ENCODE data around the gene LGR4.

The LGR4 gene

DNA sequence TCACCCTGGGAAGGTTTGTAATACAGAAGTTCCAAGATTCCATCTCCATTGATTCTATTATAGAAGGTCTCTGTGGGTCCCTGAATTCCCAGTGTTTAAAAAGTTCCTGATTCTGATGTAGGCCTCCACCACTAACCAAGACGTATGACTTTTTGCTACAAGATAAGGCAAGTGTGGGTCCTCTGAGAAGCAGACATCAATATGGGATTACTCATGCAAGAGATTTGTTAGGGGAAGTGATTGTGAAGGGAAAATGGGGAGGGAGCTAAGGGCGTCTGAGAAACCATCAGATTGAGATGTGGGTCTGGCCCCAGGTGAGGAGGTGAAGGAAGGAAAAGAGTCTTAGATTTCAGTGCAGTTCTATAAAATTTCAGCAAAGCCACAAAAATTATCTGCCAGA lies 10.2 kb upstream of the LGR4 start:
- DNase-seq: no peak

DNA sequence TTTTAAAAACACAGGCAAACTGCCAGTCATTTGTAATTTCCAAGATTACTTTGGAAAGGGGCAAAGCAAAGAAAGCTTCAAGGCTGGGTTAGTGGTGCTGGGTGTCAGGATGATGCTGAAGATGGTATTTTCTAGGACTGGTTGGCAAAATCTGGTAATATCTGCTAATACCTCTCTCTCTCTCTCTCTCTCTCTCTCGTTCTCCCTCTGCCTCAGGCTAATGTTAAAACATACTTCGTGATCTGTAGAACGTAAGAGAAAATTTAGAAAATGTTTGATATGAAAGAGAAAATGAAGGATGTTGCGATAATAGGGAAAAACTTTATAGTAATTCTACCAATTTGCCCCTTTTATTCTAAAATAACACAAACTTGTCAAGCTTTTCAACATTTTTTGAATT lies 9.4 kb upstream of the LGR4 start:
- no peak for DNase-seq

DNA sequence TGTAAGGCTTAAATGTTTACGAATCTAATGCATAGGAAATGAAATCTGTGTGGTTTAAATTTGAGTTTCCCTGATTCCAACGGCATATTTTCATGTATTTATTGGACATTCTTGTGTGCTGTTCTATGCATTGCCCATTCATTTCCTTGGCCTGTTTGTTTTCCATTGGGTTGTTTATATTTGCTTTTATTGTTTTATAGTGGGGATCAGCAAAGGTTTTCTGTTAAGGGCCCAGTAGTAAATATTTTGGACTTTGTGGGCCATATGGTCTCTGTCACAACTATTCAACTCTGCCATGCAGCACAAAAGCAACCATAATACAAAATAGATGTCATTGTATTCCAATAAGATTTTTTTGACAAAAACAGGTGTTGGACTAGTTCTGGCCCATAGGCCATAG lies 5.2 kb upstream of the LGR4 start:
- no peak for DNase-seq

DNA sequence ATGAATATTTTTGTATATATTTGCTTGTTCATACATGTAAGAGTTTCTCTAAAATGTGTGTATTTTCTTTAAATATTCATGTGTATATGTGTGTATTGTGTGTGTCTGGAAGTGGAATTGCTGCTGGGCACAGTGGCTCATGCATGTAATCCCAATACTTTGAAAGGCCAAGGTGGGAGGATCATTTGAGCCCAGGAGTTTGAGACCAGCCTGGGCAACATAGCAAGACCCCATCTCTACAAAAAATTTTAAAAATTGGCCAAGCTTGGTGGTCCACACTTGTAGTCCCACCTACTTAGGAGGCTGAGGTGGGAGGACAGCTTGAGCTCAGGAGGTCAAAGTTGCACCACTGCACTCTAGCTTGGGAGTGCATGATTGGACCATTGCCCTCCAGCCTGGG lies 4.7 kb upstream of the LGR4 start:
- DNase-seq: no peak

DNA sequence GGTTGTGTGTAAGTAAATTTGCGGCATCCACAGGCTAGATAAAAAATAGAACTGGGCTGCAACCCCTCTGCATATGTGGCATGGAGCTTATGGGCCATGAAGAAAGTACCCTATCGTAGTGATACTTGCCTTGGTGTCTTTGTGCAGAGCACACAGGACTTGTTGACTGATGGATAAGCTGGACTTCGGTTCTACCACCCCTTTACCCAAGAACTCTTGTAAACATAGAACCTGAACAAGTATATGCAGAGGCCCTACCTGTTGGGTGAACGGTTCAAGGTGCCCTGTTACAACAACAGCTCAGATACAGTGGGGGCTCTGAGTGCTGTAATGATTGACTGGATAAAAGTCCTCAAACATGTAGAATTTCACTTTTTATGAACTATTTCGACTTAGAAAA lies 3.0 kb upstream of the LGR4 start:
- DNase-seq: no peak

DNA sequence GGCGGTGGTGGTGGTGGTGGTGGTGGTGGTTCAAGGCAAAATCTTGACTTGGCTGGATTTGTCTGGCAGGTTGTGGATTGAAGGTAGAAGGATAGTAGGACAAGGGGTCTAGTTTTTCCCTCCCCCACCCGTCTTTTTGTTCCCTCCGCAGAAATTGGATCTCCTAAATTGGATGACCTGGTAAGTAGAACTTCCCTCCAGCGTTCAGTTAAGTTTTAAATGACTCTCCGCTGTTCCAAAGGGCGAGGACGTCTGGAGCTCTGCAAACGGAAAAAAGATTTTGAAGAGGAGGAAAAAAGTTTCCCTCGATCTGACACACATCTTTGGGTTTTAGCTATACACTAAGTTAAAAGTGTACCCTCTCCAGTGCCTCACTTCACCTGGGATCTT lies 422 bp upstream of the LGR4 start:
- DNase-seq: no peak

DNA sequence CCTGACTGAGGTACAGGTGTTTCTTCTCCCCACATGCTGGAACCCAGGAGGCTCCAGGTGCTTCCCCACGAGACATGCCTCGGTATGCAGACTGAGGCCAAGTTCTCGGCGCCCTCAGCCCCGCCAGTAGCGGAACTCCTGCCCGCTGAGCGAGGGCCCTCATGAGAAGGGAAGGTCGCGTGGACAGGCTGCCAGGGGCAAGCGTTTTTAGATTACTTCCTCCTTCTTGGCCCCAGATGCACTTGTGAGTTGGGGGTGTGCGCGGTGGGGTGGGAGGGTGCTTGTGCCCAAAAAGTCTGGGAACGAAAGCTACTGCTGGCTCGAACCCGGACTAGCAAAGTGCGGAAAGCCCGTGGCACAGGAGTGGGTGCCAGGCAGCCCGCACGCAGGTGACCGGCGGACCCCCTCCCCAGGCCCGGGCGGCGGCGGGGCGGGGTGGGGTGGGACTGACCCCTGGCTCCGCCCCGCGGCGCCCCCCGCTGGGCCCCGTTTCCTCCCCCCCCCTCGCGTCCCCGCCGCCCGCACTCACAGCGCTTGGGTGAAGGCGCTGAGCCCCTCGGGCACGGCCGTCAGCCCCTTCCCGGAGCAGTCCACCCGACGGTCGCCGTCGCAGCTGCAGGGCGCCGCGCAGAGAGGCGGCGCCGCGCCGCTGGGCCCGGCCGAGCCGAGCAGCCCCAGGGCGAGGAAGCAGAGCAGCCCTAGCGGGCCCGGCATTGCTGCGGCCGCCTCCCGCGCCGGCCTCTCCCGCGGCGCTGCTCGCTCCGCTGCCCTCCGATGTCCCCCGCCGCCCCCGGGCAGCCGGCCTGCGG lies 797 bp downstream of the LGR4 start:
- DNase-seq: no peak

DNA sequence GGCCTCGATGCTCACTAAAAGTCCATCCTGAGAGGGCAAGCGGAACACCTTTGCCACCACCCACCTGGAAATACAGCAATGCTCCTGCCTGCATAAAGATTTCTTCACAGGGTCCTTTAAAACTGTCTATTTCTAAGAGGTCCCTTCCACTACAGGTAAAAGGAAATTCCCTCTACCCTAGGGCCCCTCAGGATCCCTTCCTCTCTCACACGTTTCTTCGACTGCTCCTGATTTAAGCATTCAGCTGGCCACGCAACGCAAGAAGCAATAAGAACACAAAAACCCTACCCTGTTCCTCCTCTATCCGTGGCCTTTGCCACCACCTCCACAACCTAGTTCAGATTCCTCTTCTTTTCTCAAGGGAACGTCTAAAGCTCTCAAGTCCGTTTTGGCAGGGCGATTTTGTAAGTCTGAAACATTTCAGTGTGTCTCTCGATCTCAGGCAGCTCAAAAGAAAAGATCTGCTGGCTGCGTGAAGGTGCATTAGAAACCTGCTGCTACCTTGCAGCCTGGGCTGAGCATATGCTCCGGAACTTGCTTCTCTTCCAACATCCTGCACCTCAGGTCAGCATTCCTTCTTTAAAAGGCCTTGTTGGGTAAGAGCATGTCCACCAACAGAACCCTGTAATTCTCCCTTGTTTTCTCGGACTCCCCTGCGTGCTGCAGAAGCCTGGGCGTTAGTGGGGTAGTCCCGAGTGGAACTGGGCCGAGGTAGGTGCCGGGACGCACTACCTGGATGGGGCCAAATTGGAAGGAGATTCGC lies 1.6 kb downstream of the LGR4 start:
- DNase-seq: no peak

DNA sequence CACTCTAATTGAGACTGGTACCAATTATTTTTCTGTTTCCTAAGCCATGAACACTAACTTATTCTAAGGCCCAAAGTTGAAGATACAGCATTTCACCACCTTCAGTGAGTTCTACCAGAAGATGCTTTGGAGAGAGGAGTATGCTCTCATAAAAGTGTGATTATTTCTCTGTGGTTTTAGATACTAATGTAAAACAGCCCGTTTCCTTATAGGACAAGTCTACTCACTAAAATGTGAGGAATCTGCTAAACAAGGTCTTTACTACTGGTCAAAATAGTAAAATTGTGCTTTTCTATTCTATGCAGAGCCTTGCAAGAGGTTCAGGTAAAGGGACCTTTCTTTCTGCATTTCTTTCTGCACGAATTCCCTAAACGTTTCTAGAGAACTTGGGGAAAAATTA lies 2.4 kb downstream of the LGR4 start:
- peak; percentile 24 for DNase-seq

DNA sequence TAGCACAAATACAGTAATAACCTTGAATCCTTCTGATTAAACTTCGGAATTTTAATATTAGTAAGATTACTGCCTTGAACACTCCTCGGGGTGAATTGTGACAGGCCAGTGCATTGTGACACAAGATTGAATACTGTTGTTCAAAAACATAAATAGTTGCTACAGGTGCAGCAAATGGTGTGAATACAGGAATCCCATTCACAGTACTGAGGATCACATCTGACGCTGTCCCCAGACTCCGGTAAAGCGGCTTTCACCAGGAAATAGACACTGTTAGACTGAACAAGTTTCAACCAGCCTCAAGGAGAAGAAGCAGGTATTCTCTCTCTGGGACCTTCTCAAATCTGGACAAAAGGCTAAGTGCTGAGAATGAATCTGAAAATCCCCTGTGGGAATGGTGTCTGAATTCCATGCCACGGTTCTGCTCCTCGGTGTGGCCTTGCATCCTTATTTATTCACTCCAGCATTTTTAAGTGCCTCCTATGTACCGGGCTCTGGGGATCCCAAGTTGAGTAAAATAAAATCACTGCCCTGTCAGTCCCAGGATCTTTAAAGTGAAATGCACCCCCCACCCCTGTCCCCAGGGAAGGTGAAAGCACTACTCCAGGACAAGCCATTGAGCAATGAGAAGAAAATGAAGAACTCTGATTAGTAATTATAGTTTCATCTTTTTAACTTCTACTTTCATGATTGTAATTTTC lies 3.4 kb downstream of the LGR4 start:
- no peak for DNase-seq

DNA sequence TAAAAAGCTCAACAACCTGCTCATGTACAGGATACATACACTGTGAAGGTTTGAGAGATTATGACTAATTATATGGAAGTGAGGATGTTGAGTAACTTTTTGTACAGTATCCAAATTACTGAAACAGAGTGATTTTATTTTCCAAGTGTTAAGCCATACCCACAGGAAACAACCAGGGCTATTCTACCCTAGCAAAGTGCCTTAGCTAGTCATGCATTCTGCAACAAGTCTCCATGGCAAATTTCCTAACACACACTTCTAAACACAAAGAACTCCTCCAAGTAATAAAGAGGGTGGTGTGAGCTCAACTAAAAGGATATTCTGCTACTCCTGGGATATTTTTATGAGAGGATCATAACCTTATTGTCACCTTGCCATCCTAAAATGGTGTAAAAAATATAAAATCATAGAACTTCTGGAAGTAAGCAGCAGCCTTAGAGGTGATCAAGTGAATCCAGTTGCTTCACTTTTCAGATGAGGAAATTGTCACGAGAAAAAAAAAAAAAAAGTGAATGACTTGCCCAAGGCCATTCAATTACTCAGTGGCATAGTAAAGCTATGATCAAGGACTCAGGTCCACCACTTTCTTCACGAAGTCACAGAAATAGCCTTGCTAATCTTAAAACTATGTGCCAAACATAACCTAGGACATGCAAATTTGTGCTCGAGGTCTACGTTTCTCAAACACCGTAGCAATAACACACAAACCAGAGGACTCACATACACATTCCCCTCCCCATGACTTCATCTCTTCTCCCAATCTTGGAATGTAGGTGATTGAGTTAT lies 4.2 kb downstream of the LGR4 start:
- peak; percentile 77 for DNase-seq

DNA sequence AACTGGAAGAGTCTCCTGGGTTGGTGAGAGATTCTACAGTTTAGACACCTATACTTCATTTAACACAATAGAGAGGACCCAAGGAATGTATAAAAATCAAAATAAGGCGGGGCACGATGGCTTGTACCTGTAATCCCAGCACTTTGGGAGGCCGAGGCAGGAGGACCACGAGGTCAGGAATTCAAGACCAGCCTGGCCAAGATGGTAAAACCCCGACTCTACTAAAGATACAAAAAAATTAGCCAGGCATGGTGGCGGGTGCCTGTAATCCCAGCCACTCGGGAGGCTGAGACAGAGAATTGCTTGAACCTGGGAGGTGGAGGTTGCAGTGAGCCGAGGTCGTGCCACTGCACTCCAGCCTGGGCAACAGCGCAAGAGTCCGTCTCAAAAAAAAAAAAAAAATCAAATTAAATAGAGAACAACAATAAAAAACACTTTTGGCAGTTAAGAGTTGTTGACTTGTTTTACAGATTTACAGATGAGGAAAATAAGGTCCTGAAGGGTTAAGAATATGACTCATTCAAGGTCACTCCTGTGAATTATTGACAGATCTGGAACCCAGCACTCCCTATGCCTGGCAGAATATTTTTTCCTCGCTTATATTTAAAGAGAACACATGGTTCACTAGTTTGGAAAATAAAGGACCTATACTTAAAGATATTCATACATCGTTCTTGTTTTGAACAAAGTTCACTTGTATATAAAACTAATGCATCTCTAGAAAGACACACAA lies 5.2 kb downstream of the LGR4 start:
- DNase-seq: no peak

DNA sequence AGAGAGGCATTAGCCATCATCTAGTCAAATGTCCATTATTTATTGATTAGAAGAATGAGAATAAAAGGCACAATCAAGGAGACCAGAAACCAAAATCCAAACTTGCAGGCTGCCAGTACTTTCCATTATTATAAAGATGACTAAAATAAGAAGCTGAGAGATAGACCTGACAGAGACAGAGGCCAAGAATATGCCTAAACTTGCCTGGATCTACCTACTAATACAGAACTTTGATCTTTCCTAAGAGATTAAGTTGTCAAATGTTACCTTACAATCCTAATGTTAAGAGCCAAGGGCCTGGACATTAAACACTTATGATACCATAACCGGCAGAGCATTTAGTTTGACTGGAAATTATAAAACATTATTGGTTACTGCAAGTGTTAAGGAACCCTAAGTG lies 6.2 kb downstream of the LGR4 start:
- no peak for DNase-seq

DNA sequence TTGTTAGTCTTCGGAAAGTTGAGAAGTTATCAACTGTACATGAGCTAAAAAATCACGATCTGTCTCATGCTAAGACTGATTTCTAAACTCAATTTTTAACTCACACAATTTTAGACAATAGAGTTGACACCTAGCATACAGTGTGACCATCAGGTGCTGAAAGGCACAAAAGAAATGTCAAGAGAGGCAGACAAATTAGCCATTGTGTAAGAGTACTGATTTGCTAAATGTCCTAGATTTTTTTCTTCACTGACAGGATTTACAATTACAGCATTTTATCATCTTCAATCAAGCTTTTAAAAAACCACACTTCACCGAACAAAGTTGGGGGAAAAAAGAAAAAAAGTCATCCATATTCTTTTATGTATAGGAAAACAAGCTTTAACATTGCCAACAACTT lies 7.0 kb downstream of the LGR4 start:
- no peak for DNase-seq

DNA sequence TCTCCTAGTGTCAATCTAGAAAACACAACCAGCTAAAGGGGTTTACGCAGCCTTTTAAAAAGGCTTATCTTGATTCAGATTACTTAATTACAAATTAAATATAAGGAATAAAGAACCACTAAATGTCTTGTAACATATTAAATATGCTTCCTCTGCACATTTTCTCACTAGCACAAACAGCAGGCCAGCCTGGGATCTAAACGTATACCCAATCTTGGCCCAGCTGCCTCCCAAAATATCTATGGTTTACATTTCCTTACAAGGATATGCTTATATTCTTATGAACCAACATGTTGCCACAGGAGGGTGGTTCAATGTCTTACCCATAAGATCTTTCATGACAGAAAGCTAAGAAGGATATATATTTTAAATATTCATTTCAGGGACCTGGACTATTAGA lies 7.7 kb downstream of the LGR4 start:
- no peak for DNase-seq

DNA sequence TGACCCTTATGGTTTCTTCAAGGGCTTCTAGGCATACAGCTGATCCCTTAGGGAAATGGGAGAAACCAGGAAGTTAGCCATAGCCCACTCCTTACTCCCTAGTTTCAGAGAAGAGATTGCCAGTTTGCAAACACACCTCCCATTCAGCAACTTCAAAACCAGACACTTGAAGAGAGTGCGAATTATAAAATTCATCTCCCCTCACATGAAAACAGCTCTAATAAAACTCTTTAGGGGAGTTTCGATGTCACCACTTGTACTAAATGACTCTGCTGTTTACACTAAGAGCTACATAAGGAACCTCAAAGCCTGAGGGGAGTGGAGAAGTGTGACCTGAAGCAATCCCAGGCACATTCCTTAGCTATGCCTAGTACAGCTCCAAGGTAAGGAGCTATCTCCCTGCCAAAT lies 8.3 kb downstream of the LGR4 start:
- DNase-seq: peak; percentile 43

DNA sequence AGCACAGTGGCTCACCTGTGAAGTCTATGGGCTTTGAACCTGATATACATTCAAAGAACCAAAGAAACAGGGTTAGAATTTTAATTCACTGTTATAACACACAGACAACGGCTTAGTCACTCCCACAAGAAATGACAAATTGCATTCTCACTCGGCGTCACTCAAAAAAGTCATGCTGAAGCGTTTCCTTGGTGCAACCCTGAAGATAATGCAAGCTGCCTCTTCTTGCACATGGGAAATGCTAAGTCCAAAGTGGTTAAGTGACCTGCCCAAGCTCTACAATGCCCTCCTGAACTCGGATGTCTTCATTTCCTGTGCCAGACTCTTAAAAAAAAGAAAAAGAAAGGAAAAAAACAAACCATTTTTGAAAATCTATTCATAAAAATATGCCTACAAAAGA lies 10.0 kb downstream of the LGR4 start:
- no peak for DNase-seq

DNA sequence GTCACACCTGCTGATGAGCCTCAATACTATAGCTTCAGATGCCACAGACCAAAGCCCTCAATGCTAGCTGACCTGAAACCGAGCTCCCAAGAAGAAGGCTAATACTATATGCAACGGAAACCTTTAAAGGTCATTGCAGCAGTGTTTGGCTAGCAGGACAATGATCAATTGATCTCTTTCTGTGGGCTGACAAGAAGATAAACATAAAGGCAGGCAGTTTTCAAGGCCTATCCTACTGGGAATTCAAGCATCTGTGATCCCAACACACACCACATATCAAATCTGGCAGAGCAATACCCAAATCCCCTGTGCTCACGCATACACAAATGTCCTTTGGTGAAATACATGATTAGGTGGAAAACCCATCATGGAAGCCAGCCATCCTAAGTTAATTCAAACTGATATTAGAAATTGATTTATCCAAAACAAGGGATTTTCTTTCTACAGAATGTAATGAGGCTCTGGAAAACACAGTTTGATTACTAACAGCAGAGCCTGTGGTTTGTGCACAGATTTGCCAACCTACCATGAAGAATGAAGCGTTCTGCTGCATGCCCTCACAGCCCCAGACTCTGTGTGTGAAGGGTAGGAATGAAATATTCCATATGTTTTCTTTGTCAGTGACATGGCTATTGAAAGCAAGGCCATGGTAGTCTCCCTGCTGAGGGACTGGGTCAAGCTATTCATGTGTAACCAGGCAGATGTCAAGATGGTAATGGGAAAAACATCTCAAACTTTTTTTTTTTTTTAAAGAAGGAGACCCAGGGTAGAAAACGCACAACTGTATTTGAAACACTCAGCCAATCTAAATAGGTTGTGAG lies 12.2 kb downstream of the LGR4 start:
- peak; percentile 18 for DNase-seq

DNA sequence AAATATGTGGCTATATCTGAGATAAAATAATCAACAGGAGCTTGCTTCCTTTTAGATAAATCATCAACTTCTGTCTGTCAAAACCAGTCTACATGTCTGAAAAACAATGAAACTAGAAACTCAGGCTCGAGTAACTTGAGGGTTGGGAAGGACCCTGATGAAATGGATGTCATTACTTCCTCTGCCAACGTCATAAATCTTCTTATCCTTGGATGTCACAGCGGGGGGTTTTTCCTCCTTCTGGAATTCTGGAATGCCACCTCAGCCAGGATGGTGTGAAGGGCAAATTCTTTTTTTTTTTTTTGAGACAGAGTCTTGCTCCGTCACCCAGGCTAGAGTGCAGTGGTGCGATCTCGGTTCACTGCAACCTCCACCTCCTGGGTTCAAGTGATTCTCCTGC lies 13.4 kb downstream of the LGR4 start:
- peak; percentile 28 for DNase-seq

DNA sequence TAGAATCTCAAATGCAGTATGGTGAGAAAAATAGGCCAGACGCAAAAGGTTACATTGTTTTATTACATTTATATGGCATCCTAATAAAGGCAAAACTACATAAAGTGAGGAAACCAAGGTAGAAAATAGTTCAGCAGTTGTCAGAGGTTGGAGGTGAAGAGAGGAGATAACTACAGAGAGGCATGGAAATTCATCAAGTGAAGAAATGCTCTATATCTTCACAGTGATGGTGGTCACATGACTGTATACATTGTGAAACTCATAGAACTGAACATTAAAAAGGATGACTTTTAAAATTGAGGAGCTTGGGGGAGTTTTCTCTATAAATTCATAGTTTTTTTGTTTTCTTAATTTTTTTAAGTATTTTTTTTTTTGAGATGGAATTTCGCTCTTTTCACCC lies 14.4 kb downstream of the LGR4 start:
- DNase-seq: no peak

DNA sequence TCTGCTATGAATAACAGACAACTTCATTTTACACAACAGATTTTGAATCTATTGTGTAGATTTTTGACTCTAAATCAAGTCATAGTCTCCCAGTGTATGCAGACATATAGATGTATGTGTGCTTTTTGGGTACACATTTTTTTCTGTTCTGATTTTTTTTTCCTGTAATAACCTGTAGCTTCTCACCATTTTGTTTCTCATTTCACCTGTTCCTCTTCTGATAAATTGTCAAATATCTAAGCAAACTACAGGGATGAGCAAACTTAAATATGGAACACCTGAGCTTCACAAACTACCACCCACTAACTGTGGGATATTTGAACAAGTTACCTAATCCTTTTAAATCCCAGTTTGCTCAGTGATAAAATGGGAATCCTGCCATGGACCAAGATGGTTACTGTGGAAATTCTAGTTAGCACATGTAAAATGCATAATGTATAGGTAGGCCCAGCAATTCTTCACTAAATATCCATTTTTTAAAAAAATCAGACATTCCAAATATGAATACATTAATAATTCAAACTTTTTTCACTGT lies 15.7 kb downstream of the LGR4 start:
- DNase-seq: no peak
